Measurements from ENCODE around the gene LINGO1. TPM values are rescaled to one million over a fixed set of nuclear protein-coding genes. Genes with fewer than 3 reads are reported as not detected.

The LINGO1 gene
- total RNA-seq, 2 donors from 2014 or later: 7.9 to 19.7 TPM

DNA sequence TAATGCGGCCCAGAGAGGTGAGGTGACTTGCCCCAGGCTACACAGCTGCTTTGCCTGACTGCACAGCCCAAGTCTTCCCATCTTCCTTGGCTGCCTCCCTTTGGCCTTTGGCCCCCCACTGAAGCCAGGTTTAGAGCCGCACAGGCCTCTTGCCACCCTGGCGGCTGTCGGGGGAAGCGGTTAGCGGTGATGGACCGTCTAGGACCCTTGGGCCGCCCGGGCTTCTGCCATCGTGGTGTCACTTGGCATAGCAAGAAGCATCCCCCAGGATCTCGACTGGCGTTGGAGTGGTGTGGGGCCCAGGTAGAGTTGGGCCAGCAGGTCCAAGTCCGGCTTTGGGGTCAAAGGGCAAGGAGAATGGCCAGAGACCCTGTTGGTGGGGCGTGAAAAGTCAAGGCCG, 61.0 kb downstream of the LINGO1 start:
- Mint-ChIP-seq H3K4me1 (peaks cover 21% of the 10 kb centered on the region), H3K27ac (no peak overlapping the region), H3K9me3 (no peaks in the 10 kb centered on the region), H3K4me3 (no peak overlapping the region), H3K36me3 (ENCODE audit: low read depth) (no peaks in the 10 kb centered on the region), H3K27me3 (ENCODE audit: insufficient read depth) (peaks cover 7% of the 10 kb centered on the region)
- Histone ChIP-seq H3K4me1 (ENCODE audit: control insufficient read depth, insufficient read depth, low read length) (peaks cover 13% of the 10 kb centered on the region), H3K36me3 (ENCODE audit: control insufficient read depth, insufficient read depth, low read length) (no peaks in the 10 kb centered on the region), H3K27ac (ENCODE audit: low read depth, low read length) (no peak overlapping the region), H3K4me3 (ENCODE audit: low read length) (no peak overlapping the region), H3K27me3 (ENCODE audit: control insufficient read depth, insufficient read depth, low read length, poor library complexity, severe bottlenecking) (peaks cover 11% of the 10 kb centered on the region), H3K9ac (ENCODE audit: extremely low read depth, low read length, poor library complexity, severe bottlenecking) (no peak overlapping the region), H3K9me3 (ENCODE audit: control insufficient read depth, low read length) (no peaks in the 10 kb centered on the region)
- DNase-seq: no peak
- WGBS, 2 experiments (ENCODE audit: insufficient coverage in 1 of 2, insufficient read length in 1 of 2): 81 to 93% methylated on average over 3 to 15 of the region's 15 CpGs
- TF ChIP-seq, protein P1, sequence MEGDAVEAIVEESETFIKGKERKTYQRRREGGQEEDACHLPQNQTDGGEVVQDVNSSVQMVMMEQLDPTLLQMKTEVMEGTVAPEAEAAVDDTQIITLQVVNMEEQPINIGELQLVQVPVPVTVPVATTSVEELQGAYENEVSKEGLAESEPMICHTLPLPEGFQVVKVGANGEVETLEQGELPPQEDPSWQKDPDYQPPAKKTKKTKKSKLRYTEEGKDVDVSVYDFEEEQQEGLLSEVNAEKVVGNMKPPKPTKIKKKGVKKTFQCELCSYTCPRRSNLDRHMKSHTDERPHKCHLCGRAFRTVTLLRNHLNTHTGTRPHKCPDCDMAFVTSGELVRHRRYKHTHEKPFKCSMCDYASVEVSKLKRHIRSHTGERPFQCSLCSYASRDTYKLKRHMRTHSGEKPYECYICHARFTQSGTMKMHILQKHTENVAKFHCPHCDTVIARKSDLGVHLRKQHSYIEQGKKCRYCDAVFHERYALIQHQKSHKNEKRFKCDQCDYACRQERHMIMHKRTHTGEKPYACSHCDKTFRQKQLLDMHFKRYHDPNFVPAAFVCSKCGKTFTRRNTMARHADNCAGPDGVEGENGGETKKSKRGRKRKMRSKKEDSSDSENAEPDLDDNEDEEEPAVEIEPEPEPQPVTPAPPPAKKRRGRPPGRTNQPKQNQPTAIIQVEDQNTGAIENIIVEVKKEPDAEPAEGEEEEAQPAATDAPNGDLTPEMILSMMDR (conservative IDR thresholded peaks at IDR 0.05): no peak

DNA sequence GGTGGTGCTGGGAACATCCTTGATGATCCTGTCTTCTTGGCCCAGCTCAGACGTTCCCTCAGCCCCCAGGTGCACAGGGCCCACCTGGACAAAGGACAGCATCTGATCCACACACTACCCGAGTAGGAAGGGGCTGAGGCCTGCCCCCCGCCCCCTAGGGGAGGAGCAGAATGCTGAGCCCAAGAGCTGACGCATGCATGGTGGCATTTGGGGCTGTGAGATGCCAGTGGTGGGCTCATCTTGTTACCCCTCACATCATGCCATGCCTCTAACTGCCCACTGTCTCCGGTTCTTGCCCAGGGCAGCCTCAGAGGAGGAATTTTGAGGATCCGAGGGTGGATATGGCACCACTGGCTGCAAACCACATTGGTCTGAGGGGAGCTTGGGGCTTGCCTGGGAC, 61.5 kb downstream of the LINGO1 start:
- Histone ChIP-seq H3K36me3 (ENCODE audit: control insufficient read depth, insufficient read depth, low read length) (no peaks in the 10 kb centered on the region), H3K4me3 (ENCODE audit: low read length) (no peak overlapping the region), H3K27ac (ENCODE audit: low read depth, low read length) (no peak overlapping the region), H3K9ac (ENCODE audit: extremely low read depth, low read length, poor library complexity, severe bottlenecking) (no peak overlapping the region), H3K4me1 (ENCODE audit: control insufficient read depth, insufficient read depth, low read length) (peaks cover 14% of the 10 kb centered on the region), H3K9me3 (ENCODE audit: control insufficient read depth, low read length) (no peaks in the 10 kb centered on the region), H3K27me3 (ENCODE audit: control insufficient read depth, insufficient read depth, low read length, poor library complexity, severe bottlenecking) (peaks cover 13% of the 10 kb centered on the region)
- Mint-ChIP-seq H3K27ac (no peak overlapping the region), H3K27me3 (ENCODE audit: insufficient read depth) (peaks cover 7% of the 10 kb centered on the region), H3K9me3 (no peaks in the 10 kb centered on the region), H3K4me3 (no peak overlapping the region), H3K36me3 (ENCODE audit: low read depth) (no peaks in the 10 kb centered on the region), H3K4me1 (peaks cover 27% of the 10 kb centered on the region)
- no peak for DNase-seq
- 91 to 92% methylated on average over 4 to 6 of the region's 6 CpGs for WGBS, 2 experiments (ENCODE audit: insufficient coverage in 1 of 2, insufficient read length in 1 of 2)
- TF ChIP-seq, protein P1 (conservative IDR thresholded peaks at IDR 0.05): no peak

DNA sequence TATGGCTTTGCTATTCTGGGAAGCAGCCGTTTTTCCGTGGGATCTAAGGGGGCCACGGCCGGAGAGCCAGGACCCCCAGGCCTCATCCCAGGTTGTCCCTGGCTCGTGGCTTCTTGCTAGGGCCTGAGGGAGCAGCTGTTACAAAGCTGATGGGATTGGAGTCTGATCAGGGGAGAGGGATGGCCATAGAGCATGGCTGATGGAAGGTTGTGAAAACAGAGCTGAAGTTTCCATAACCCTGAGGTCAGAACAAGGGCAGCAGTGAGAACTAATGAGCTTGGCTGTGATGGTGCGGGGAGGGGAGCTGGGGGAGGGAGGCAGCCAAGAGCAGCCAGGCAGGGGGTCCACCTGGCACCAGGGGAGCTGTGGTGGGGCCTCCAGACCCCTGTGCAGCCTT, 63.0 kb downstream of the LINGO1 start:
- TF ChIP-seq, protein P1 (conservative IDR thresholded peaks at IDR 0.05): no peak
- peaks cover 9% of the 10 kb centered on the region for H3K27me3 Mint-ChIP-seq (ENCODE audit: insufficient read depth)
- H3K4me1 Mint-ChIP-seq: peaks cover 40% of the 10 kb centered on the region
- no peak overlapping the region for H3K9ac ChIP-seq (ENCODE audit: extremely low read depth, low read length, poor library complexity, severe bottlenecking)
- no peak overlapping the region for H3K27ac Mint-ChIP-seq
- no peaks in the 10 kb centered on the region for H3K36me3 ChIP-seq (ENCODE audit: control insufficient read depth, insufficient read depth, low read length)
- no peaks in the 10 kb centered on the region for H3K36me3 Mint-ChIP-seq (ENCODE audit: low read depth)
- peaks cover 13% of the 10 kb centered on the region for H3K27me3 ChIP-seq (ENCODE audit: control insufficient read depth, insufficient read depth, low read length, poor library complexity, severe bottlenecking)
- H3K4me1 ChIP-seq (ENCODE audit: control insufficient read depth, insufficient read depth, low read length): peaks cover 14% of the 10 kb centered on the region
- no peaks in the 10 kb centered on the region for H3K9me3 ChIP-seq (ENCODE audit: control insufficient read depth, low read length)
- DNase-seq: no peak
- H3K4me3 ChIP-seq (ENCODE audit: low read length): no peak overlapping the region
- no peak overlapping the region for H3K4me3 Mint-ChIP-seq
- H3K9me3 Mint-ChIP-seq: no peaks in the 10 kb centered on the region
- 82 to 93% methylated on average over 3 to 6 of the region's 6 CpGs for WGBS, 2 experiments (ENCODE audit: insufficient coverage in 1 of 2, insufficient read length in 1 of 2)
- peak overlapping the region; percentile 72 for H3K27ac ChIP-seq (ENCODE audit: low read depth, low read length)

Measured in endodermal cell (in vitro differentiated cells).